GM19240 (cell line): ENCODE data around the gene PMS1.
"Not testable (repeated sequence)": the region's sequence is repeated elsewhere in the genome, so short reads cannot be mapped to it uniquely, and the experiment has no call there.

ENCODE experiments used
- DNase-seq: peaks from one replicate; pipeline ENCODE4 v3.0.0; 2011; ENCODE audit warnings: low spot score; ENCODE audit not compliant: insufficient read length

The PMS1 gene

GRCh38 chr2:189860161-189860560, 75.9 kb downstream of the PMS1 start:
- DNase-seq, result no peak

DNA sequence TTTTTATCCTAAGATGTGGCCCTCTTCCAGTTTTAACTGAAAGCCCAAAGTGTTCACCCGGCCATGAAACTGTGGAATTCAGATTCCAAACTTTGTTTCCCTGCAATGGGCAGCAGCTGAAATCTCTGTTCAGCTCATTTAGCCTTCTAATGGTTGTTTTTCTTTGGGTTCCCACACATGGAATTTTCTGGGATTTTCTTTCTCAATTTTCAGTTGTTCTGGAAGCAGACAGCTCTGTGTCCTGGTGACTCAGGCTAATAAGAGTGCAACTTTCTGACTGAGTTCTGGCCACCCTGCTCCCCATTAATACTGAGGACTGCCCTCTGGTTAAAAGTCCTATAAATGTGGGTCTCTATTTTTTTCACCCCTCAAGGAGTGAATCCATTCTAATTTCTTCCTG, 78.5 kb downstream of the PMS1 start:
- no peak for DNase-seq

DNA sequence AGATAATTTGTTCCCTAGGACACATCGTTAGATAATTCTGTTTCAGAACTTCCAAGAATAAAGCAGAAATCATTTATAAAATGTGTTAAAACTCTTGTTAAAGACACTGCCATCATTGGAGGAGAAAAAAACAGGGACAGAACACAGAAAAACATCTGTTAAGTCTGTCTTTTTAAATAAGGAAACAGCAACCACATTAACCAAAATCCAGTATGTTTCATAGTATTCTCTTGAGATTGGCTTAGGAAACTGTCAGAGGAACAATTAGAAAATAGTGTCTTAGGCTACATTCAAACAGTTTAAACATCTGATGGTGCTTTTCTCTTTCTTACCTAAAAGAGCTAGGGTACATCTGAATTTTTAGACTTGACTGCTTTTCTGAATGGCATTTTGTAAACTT, 81.6 kb downstream of the PMS1 start:
- no peak for DNase-seq

DNA sequence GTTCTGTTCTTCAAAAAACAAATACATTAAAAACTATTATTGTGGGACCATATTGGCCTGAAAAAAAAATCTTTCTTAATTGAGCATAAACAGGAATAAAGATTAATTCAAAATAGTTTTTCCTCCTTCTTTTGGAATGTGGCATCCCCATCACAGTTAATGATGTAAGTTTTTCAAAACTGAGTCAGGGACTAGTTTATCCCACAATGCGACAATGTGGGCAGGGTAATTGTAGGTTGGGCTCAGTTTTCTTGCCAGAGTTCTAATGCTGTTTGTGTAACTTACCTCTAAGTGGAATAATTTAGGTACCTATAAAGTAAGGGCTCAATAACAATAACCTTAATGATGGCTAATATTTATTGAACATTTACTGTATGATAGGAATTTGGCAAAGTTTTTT, 82.0 kb downstream of the PMS1 start:
- no peak for DNase-seq

- DNase-seq, result no peak
Measured at GRCh38 chr2:189868896-189869295, 84.6 kb downstream of the PMS1 start.

DNA sequence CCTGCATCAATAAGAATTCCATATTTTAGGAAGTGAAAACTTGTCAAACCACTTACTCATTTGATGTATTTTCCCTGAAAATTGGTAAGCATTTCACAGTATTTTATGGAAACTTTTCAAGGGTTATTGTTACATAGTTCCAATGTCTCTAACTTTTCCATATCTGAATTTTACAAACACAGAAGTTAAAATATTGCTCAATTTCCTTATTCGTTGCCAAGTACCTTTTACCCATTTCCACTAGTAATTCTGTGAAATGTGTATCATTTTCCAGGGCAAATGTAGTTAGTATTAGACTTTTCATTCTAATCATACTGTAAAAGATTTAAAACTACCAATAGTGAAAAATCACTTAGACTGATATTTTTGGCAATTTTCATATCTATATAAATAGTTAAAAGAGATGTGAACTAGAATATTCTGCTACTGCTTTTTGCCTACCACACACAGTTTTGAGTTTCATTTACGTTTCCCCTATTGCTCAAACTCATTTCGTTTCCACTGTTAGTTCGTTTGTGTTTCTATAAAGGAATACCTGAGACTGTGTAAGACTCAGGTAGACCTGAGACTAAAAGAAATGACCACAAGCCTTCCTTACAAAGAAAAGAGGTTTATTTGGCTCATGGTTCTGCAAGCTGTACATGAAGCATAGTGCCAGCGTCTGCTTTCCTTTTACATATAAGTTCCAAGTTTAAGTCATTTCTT, 86.3 kb downstream of the PMS1 start:
- DNase-seq, result no peak

GRCh38 chr2:189873696-189874095, 89.4 kb downstream of the PMS1 start:
- DNase-seq, result no peak

- DNase-seq, result no peak
Measured at GRCh38 chr2:189874586-189875320, 90.5 kb downstream of the PMS1 start.

DNA sequence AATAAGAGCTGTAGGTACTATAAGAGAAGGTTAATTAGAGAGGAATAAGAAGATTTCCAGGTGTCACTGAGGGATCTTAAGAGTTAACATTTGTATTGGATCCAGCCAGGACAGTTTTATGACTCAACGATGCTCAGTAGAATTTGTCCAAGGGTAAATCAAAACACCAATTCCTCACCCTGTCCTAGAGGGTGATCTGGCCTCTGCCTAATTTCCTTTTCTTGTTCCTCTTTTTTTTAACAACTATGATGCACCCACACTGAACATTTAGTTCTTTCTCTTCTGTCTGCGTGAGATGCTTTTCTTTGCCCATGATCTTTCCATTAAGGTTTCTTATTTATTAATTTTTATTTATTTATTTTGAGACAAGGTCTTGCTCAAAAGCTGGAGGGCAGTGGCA, 92.0 kb downstream of the PMS1 start:
- DNase-seq, result no peak

- DNase-seq, result no peak
Measured at GRCh38 chr2:189879716-189880081, 95.4 kb downstream of the PMS1 start.

- DNase-seq, result no peak
Measured at GRCh38 chr2:189880429-189880828, 96.2 kb downstream of the PMS1 start.

- no peak for DNase-seq
Measured at GRCh38 chr2:189880832-189881492, 96.7 kb downstream of the PMS1 start.

DNA sequence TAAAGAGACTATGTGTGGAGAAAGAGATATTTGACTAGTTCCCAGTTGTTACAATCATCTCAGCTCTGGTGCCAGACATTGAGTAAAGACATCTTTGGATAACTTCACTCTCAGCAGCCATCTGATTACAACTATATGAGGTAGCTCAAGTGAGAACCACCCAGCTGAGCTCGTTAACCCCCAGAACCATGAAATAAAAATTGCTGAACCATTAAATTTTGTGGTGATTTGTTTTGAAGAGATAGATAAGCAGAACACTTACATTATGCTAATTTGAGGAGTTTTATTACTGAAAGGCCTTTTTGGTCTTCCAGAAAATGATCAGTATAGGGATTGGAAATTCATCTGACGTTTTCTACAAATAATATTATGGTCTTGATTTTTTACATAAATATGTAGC, 101.1 kb downstream of the PMS1 start:
- DNase-seq, result no peak

- DNase-seq, result not testable (repeated sequence)
Measured at GRCh38 chr2:189892546-189893294, 108.5 kb downstream of the PMS1 start.

DNA sequence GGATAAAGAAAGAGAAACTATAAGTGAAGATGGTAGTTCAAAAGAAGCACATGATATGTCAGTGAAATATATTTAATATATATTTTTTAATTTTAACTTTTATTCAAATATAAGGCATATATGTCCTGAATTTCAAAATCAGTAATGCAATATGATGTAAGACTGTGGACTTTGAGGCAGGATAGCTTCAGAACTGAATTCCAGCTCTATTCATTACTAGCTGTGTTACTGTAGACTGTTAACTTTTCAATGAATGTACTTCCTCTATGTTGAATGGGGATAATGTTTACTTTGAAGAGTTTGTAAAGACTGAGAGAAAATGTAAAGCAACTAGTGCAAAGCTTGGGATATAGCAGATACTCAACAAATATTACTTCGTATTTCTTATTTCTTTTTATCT, 112.6 kb downstream of the PMS1 start:
- DNase-seq, result no peak

DNA sequence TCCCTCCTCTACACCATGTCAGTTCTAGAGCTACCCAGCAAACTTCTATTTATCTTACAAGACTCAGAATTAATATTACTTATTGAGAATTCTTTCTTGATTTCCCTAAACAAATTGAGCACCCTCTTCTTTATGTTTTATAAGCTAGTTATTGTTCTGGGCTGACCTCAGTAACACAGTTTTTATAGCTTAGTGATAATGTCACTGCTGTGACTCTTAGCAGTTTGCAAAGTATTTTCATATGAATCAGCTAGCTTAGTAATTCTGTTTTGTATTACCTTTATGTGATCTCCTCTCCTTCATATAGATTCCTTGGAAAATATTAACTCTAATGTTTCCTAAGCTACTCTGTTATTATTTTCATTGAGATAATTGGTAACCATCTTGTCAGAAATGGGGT, 114.9 kb downstream of the PMS1 start:
- no peak for DNase-seq

DNA sequence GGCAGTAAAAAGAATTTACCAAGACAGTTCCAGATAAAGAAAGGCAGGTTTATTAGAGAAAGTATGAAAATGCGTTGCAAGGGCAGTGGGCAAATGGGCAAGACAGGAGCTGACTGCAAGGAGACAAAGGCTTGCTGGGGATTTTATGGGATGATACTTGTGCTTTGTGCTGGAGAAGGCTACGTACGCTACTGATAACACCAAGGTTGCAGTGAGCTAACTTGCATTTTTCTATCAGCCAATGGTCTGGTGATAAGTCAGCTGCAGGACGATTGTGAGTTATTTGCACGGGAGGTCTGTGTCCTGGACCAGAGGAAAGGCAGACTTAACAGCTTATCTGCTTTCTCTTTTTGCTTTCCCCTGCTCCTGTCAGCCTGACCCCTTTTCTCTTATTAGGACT, 116.5 kb downstream of the PMS1 start:
- no peak for DNase-seq

DNA sequence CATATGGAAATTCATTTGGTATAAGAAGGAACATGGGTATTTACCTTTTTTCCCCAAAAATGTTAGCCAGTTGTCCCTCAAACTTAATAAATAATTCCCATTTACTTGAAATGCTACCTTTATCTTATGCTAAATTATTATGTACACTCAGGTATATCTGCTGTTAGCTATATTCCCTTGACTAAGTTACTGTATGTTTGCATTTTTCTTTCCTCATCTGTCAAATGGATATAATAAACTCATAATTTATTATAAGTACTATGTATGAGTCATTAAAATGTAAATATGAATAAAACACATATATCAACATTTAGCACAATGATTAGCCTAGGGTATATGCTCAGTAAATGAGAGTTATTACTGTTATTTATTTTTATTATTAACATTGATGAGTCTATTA, 117.4 kb downstream of the PMS1 start:
- no peak for DNase-seq

DNA sequence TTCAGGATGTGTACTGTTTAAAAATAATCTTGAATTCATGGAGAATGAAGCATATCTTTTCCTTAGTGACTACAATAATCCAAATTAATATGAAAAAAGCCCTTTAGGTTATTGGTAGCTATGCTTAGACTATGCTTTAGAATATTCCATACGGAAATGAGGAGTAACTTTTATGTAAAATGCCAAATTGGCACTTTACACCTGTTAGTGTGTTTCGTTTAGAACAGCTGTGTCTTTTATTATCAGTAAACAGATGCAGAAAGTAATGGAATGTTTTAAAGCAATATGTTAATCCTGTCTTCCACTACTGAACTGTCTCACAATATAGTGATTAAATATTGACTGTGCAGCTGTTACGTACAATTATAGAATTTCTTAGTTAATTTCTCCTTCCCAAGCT, 129.6 kb downstream of the PMS1 start:
- no peak for DNase-seq

DNA sequence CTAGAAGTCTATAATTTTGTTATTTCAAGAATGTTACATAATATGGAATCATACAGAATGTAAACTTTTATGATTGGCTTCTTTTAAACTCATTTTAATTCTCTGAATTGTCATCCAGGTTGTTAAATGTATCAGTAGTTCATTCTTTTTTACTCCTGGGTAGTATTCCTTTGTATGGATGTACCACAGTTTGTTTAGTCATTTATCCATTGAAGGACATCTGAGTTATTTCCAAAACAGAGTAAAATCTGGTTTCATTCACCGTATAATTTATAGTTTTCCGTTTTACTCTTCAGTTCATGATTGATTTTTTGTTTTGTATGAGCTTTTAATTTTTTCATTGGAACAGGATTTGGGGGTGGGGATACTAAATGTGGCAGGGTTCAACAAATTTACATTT, 132.4 kb downstream of the PMS1 start:
- DNase-seq, result no peak
